GM18520 (cell line): Measurements from ENCODE around the gene THBS4.

Experiments used
- ATAC-seq: cut with Tn5 transposase; IDR thresholded peaks from one replicate; pipeline ENCODE4 v1.9.1; 2021; ENCODE audit not compliant: unreplicated experiment

The THBS4 gene

GRCh38 chr5:80043187-80043586 is 8.0 kb downstream of the THBS4 start:
- no peak for ATAC-seq

GRCh38 chr5:80048084-80048780 is 13.1 kb downstream of the THBS4 start:
- ATAC-seq, result no peak

- no peak for ATAC-seq
These were observed 17.3 kb downstream of the THBS4 start for GRCh38 chr5:80052464-80052863.

- no peak for ATAC-seq
These were observed 19.5 kb downstream of the THBS4 start for GRCh38 chr5:80054682-80055081.

GRCh38 chr5:80055491-80056170 is 20.5 kb downstream of the THBS4 start:
- ATAC-seq, result no peak

GRCh38 chr5:80057099-80057498 is 22.0 kb downstream of the THBS4 start:
- no peak for ATAC-seq

GRCh38 chr5:80057921-80058320 is 22.8 kb downstream of the THBS4 start:
- ATAC-seq, result no peak

GRCh38 chr5:80059354-80059980 is 24.3 kb downstream of the THBS4 start:
- no peak for ATAC-seq

- no peak for ATAC-seq
These were observed 25.8 kb downstream of the THBS4 start for GRCh38 chr5:80060966-80061365.

- no peak for ATAC-seq
These were observed 26.4 kb downstream of the THBS4 start for GRCh38 chr5:80061547-80061946.

- ATAC-seq, result no peak
These were observed 29.0 kb downstream of the THBS4 start for GRCh38 chr5:80064124-80064523.

- no peak for ATAC-seq
These were observed 31.9 kb downstream of the THBS4 start for GRCh38 chr5:80067016-80067415.

- no peak for ATAC-seq
These were observed 32.5 kb downstream of the THBS4 start for GRCh38 chr5:80067531-80068245.

GRCh38 chr5:80068246-80068636 is 33.1 kb downstream of the THBS4 start:
- no peak for ATAC-seq

GRCh38 chr5:80068775-80069174 is 33.6 kb downstream of the THBS4 start:
- no peak for ATAC-seq

- ATAC-seq, result no peak
These were observed 34.2 kb downstream of the THBS4 start for GRCh38 chr5:80069251-80069800.

- no peak for ATAC-seq
These were observed 34.8 kb downstream of the THBS4 start for GRCh38 chr5:80069918-80070318.

GRCh38 chr5:80070338-80071056 is 35.3 kb downstream of the THBS4 start:
- no peak for ATAC-seq

- no peak for ATAC-seq
These were observed 36.4 kb downstream of the THBS4 start for GRCh38 chr5:80071510-80072021.
